NCI-H2227 (cell line): Measurements from ENCODE around the gene PRDM16.
"Not testable (repeated sequence)": the region's sequence is repeated elsewhere in the genome, so short reads cannot be mapped to it uniquely, and the experiment has no call there.

Source experiments
- DNase-seq: peaks from one replicate; lab custom pipeline; 2025; ENCODE audit not compliant: unreplicated experiment; lab: John Stamatoyannopoulos, UW

The PRDM16 gene

DNA sequence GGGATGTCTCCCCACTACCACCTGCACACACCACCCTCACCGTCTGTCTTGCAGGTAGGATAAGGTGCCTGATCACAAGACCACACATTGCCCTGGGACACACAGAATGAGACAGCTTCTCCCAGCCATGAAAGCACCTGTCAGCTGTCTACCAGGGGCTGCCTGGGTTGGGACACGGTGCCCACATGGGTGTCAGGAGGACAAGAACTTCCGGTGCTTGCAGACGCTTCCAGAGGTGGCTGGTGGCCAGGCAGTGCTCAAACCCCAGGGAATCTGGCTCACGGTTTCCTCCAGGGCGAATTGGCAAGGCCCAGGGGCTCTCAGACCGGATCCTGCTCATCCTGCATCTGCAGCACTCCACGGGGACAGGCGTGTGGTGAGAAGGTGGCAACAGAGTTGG, 202.9 kb downstream of the PRDM16 start:
- DNase-seq, result no peak

DNA sequence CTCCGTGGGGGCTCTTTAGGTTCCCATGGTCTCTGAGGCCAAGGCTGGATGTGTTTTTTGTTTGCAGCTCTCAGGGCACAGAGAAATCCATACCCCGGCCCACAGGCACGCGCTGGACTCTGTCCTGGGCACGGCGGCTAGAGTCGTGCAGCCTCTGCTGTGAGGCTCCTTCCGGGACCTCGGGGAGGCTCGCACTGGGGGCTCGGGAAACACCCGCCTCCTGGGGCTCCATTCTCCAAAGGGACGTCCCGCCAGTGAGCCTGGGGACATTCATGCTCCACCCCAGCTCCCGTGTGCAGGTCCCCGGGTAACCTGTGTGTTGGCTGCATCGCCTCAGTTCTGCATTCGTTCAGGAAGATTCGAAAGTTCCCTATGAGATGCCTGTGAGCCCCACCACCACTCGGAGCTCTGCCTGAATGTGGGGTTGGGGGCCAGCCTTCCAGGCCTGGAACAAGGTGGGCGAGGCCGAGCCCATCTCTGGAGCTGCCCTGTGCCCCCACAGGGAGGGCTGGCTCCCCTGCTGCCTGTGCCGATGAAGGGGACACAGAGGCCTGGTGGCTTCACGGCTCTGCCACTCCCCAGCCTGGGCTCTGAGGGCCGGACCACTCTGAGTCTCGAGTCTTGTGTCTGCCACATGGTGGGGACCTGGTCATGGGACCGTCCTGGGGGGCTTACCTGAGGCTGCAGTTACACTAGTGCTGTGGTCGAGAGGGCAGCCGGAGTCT, 203.5 kb downstream of the PRDM16 start:
- no peak for DNase-seq

- no peak for DNase-seq
Observed at GRCh38 chr1:3273447-3273846, 204.4 kb downstream of the PRDM16 start.

DNA sequence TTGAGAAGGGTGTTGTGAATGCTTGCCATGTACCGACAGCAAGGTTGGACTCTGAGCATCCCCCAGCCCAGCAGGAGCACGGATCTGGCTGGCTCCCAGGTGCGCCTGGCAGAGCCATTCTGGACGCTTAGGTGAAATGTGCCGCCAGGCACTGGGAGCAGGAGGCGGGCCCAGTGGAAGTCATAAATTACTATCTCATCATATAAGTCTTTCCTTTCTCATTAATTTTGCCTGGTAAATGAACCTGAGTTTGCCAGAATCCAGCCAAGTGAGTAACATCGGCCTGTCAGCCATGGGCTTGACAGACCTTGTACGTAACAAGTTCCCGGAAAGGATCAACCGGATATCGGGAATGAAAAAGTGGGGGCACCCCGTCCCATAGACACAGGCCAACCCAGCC, 206.0 kb downstream of the PRDM16 start:
- DNase-seq, result no peak

GRCh38 chr1:3275471-3276340, 206.7 kb downstream of the PRDM16 start:
- no peak for DNase-seq

DNA sequence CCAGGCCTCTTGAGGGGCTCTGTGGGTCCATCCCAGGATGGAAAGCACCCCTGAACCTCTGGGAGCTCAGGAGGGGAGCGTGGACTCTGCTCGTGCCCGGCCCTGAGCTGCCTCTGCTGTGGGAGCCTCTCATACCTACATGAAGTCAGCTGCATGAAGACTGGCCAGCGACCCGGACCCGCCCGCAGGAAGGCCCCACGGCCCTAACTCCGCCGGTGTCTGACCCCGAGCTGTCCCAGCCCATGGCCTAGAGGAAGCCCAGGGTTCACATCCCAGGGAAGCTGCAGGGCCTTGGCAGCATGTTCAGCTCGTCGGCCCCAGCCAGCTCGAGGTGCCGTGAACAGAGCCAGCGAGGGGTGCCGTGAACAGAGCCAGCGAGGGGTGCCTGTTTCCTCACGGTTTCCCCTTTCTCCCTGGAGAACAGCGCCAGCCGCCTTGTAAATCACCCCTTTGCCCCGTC, 207.4 kb downstream of the PRDM16 start:
- no peak for DNase-seq

DNA sequence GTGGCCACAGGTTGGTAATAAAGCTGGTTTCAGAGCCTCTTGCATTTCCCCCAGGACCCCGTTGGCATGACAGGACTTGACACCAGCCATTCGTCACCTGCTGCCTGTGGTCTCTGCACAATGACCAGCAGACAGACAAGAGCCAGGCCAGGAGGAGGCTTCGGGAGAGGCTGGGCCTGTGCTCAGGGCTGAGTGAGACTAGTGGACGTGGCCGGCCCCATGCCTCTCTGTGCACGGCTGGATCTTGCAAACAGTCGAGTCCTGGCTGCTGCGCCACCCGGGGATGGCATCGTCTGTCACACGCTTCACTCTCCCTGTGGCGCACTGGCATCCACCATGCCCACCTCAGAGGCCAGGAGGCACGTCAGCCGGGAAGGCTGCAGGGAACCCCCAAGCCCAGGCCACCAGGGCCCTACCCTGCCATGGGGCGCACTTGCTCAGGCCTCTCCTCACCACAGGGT, 208.0 kb downstream of the PRDM16 start:
- no peak for DNase-seq

- no peak for DNase-seq
Observed at GRCh38 chr1:3277623-3278022, 208.6 kb downstream of the PRDM16 start.

GRCh38 chr1:3278416-3279181, 209.6 kb downstream of the PRDM16 start:
- no peak for DNase-seq

DNA sequence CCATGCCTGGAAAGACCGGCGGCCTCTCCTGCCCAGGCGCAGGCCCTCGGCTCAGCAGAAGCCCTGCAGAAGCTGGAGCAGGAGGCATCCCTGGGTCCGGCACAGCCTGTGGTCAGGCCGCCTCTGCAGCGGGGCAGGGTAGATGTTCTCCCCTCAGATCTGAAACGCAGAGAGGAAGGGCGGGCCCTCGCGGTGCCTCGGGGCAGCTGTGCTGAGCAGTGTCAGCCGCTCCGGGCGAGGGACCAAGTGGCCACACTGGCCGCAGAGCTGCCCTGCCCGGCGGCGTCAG, 210.1 kb downstream of the PRDM16 start:
- no peak for DNase-seq

GRCh38 chr1:3281735-3282134, 212.7 kb downstream of the PRDM16 start:
- no peak for DNase-seq

DNA sequence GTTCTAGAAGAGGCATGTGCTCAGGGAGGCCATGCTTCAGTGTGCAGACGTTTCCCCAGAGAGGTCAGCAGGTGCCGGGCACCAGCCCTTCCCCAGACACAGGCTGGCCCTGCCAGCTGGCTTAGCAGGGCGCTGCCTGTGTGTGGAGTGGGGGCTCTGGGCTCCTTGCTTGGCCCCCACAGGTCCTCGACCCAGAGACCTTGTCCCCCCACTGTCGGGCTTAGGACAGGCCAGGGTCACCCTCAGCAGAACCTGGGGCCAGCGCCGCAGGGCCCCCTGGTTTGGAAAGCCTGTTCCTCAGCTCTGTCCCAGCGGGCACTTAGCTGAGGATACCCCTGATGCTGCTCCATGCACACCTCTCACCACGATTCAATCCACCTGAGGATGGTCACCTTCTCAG, 213.2 kb downstream of the PRDM16 start:
- no peak for DNase-seq

GRCh38 chr1:3282656-3283430, 213.8 kb downstream of the PRDM16 start:
- no peak for DNase-seq

DNA sequence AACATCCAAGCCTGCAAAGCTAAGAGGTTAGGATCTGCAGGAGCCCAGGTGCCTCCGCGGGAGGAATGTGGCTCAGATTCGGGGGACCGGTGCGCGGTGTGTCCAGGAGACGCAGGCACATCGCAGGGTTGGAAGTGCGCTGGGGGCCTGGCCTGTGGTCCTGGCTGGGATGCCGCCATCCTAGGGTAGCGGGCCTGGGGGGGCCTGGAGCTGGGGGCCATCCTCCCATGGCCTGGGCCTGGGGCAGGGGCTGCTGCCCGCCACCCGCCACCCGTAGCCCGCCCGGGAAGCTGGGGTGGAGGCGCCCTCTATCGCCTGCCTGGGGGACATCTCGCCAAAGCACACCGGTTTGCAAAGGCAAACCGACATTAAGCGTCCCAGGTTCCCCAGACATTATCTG, 214.8 kb downstream of the PRDM16 start:
- DNase-seq, result no peak

DNA sequence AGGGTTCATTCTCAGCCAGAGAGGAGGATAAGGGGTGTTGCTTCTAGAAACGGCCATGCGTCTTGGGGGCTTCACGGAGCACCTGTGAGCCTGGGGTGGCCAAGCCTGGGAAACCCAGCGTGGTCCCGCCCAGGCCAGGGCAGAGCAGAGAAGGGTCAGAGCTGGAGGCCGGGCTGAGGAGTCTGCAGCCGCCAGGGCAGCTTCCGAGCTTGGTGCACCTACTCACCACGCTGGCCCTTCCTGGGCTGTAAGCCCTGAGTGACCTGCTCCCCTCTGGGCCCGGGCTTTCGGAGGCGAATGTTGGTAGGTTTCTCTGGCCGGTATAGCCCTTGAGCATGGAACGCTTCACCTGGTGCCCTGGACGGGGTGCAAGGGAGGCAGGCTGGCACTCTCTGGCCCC, 215.7 kb downstream of the PRDM16 start:
- no peak for DNase-seq

DNA sequence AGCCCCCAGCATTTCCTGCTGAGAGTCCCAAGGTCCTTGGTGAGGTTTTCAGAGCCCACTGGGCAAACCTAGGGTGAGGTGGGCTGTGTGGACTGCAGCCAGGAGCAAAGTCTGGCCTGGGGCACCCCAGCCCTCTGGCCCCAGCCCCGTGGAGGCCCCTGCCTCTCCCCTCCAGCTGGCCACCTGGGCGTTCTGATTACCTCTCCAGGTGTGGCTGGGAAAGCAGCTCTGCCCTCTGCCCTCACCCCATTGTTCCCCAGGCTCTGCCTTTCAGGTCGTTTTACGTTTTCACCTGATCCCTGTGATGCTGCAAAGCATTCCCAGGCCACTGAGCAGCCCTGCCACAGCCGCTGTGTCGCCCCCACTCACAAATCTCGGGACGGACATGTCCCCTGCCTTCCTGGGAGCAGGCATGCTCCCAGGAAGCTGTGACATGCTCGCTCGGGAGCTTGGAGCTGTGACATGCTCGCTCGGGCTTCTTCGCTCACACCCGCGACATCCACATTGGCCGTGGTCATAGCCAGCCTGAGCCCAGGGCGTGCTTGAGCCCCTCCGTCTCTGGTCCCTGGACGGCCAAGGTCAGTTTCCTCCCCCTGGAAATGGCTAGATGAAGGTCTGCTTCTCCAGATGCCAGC, 216.2 kb downstream of the PRDM16 start:
- DNase-seq, result no peak

DNA sequence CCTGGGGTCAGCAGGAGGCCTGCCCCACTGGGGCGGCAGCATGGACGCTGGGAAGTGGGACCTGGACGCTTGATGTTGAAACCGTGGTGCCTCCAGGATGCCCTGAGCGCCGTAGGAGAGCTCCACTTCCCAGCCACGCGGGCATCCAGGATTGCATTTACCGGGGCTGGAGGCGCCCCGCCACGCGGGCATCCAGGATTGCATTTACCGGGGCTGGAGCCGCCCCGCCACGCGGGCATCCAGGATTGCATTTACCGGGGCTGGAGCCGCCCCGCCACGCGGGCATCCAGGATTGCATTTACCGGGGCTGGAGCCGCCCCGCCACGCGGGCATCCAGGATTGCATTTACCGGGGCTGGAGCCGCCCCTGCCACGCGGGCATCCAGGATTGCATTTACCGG, 218.1 kb downstream of the PRDM16 start:
- not testable (repeated sequence) for DNase-seq

DNA sequence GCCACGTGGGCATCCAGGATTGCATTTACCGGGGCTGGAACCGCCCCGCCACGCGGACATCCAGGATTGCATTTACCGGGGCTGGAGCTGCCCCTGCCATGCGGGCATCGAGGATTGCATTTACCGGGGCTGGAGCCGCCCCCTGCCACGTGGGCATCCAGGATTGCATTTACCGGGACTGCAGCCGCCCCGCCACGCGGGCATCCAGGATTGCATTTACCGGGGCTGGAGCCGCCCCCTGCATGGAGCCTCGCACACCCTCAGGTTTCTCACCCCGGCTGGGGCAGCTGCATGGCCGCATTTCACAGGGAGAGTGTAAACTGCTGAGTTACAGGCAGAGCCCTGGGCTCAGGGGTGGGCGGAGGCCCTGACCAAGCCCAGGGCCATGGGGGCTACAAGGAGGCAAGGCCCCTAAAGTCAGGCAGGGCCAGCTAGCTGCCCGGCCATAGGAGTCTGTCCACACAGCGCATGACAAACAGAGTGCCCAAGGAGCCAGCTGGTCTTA, 218.7 kb downstream of the PRDM16 start:
- DNase-seq, result no peak

DNA sequence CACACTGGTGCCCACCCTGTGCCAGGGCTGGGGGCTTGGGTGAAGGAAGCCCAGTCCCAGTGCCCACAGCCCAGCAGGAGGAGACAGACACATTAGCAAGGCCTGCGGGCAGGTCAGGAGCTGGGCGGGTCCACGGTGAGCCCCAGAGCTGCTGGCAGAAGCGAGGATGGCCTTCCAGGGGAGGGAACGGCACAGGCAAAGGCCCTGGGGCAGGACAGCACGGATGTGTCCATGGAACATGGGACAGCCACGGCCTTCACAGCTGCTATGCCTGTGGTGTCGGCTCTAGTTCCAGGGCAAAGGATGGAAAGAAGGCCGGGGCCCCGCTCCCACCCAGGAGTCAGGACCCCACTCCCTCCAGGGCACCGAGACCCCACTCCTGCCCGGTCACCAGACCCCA, 220.5 kb downstream of the PRDM16 start:
- DNase-seq, result no peak

GRCh38 chr1:3290438-3290837, 221.4 kb downstream of the PRDM16 start:
- no peak for DNase-seq
